ENCODE measurements around the gene OPHN1. TPM values are rescaled to one million over a fixed set of nuclear protein-coding genes. Genes with fewer than 3 reads are reported as not detected.
"Not testable (repeated sequence)": the region's sequence is repeated elsewhere in the genome, so short reads cannot be mapped to it uniquely, and the experiment has no call there.

Gene OPHN1
- polyA plus RNA-seq, 1 donor = 16.6 TPM

GRCh38 chrX:68355629-68355920 is 77.7 kb downstream of the OPHN1 start:
- no peak for DNase-seq

DNA sequence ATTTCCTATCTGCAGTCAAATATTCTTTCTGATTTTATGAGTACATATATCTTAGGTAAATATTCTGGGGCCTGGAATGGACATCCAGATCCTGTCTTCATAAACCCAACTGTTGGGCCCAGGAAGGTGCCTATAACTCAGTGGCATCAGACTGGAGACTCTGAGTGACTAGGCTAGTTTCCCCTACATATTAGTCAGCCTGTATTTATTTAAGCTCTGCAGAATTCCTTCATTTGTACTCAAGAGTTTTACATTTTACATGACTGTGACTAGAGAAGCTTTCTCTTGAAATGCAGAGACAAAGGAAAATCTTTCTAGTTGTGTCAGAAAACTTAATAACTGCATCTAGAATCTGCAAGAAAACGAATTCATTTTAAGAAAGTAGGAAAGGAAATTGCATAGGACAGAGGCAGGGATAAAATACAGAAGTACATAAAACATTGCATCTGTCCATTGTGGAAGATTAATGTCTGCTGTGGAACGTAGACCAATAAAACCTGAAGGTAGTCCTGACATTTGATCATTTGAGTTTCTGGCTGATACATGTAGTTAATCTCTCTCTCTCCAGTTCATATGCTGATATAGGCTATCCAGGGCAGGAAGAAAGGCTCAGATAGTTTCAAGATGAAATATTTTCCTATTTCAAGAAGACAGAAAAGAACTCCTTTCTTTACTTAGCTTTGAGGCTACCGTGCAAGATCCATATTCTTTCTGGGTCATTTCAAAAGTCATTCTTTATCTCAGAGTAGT is 78.2 kb downstream of the OPHN1 start:
- no peak for DNase-seq

- DNase-seq = no peak
Observed at GRCh38 chrX:68345025-68345424, 88.3 kb downstream of the OPHN1 start.

DNA sequence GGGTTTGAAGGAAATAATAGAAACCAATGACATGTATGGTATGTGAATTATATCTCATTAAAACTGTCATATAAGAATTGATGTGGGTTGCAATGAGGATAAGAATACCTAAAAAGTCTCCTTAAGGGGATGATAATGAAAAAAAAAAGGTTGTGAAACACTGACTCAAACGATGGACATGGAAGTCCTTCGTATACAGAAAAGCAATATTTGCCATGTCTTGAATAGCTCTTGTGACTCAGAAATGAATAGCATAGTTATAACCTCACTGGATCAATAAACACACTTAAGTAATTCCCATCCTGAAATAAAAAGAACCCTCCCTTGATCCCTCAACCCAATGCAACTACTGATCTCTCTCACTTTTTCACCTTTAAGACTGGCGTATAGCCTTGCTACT is 89.7 kb downstream of the OPHN1 start:
- DNase-seq = no peak

GRCh38 chrX:68332201-68332731 is 101.0 kb downstream of the OPHN1 start:
- peak; percentile 19 for DNase-seq

GRCh38 chrX:68326841-68327240 is 106.5 kb downstream of the OPHN1 start:
- not testable (repeated sequence) for DNase-seq

DNA sequence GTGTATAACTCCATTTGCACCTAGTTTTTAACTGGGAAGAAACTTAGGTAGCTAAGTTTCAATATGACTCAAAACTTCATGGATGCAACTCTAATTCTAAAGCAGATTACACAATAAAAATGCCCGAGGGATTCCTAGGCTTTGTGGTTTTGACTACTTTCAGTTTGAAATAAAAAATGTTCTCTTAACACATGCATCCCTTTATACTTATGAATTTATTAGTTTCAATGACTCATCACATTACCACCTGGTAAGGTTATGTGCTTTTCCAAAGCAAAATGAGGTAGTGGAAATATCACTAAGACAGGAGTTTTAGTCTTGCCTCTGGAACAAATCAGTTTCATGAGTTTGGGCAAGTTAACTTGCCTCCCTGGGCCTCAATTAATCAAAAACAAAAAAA is 125.5 kb downstream of the OPHN1 start:
- no peak for DNase-seq

GRCh38 chrX:68304602-68305001 is 128.7 kb downstream of the OPHN1 start:
- no peak for DNase-seq

DNA sequence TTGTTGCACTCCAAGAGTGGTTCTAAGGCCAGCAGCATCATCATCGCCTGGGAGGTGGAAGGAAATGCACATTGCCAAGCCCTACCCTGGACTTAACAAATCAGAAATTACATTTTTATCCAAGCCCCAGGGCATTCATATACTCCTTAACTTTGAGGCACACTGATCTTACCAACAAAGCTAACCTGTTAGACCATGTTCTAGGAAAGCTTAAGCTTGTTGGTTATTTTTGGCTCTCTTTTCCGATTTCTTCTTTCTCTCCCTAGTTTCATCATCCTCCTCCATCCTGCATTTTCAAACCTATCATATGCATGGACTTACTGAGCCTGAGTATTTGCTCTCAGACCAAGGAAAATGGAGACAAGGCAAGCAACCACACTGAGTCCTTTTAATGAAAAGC is 133.4 kb downstream of the OPHN1 start:
- DNase-seq = no peak

GRCh38 chrX:68292471-68292870 is 140.8 kb downstream of the OPHN1 start:
- no peak for DNase-seq

DNA sequence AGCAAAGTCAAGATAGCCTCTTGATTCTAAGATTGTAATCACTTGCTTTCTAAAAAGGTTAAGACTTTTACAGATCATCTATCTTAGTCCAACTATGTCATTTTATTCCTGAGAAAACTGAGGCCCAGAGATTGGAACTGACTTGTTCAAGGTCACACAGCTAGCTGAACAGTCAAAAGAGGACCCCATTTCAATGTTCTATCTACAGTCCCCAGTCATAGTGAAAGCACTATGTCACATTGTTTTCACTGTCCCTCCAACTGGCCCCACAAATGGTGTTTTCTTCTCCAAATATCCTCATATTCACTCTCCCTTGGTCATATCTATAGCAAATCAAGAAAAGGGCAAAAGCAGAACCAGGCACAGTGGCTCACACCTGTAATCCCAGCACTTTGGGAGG is 145.2 kb downstream of the OPHN1 start:
- no peak for DNase-seq

DNA sequence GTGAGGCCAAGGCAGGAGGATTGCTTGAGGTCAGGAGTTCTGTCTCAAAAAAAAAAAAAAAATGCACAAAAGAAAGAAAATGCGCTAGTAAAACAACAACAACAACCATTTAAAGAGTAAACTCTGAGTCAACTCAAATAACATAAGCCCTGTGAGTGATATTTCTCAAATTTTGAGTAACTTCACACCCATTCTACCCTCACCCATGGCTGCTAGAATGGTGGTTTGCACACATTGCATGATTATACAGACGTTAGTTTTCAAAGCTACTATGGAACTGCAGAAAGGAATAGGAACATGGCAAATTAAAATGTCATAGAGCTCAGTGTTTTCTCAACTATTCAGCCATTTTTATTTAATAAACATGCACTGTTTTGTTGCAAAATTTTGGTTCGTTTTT is 145.9 kb downstream of the OPHN1 start:
- DNase-seq = no peak

DNA sequence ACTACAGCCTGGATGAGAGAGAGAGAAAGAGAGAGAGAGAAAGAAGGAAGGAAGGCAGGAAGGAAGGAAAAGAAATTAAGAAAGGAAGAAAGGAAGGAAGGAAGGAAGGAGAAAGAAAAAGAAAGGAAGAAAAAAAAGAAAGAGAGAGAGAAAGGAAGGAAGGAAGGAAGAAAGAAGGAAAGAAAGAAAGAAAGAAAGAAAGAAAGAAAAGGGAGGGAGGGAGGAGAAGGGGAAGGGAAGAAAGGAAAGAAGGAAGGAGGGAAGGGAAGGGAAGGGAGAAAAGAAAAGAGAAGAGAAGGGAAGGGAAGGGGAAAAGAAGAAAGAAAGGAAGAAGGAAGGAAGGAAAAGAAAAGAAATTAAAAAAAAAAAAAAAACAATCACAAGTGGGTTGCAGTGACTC is 146.3 kb downstream of the OPHN1 start:
- no peak for DNase-seq

GRCh38 chrX:68286076-68286475 is 147.2 kb downstream of the OPHN1 start:
- no peak for DNase-seq

- DNase-seq = no peak
Observed at GRCh38 chrX:68284281-68284904, 148.9 kb downstream of the OPHN1 start.

DNA sequence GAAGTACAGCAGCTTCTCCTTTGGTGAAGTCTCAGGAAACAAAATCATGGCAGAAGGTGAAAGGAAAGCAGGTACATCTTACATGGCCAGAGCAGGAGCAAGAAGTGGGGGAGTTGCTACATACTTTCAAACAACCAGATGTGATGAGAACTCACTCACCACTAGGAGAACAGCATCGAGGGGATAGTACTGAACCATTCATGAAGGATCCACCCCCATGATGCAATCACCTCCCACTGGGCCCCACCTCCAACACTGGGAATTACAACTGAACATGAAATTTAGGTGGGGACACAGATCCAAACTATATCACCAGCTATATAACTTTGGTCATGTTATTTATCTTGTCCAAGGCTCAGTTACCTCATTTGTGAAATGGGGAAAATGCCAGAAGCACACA is 159.4 kb downstream of the OPHN1 start:
- no peak for DNase-seq

- not testable (repeated sequence) for DNase-seq
Observed at GRCh38 chrX:68264793-68265192, 168.5 kb downstream of the OPHN1 start.

- no peak for DNase-seq
Observed at GRCh38 chrX:68261060-68261672, 172.1 kb downstream of the OPHN1 start.

DNA sequence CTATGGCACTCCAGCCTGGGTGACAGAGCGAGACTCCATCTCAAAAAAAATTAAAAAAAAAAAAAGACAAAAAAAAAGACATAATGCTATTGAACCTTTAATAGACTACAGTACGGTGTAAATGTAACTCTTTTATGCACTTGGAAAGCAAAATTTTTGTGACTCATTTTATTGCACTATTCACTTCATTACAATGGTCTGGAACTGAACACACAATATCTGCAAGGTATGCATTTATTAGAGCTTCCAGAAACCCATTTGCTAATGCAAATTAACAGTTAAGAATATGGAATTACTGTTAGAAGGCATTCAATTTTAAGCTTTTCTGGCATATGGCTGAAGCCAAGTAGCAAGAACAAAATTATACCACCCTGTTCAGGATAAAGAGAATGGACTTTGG is 176.3 kb downstream of the OPHN1 start:
- no peak for DNase-seq

DNA sequence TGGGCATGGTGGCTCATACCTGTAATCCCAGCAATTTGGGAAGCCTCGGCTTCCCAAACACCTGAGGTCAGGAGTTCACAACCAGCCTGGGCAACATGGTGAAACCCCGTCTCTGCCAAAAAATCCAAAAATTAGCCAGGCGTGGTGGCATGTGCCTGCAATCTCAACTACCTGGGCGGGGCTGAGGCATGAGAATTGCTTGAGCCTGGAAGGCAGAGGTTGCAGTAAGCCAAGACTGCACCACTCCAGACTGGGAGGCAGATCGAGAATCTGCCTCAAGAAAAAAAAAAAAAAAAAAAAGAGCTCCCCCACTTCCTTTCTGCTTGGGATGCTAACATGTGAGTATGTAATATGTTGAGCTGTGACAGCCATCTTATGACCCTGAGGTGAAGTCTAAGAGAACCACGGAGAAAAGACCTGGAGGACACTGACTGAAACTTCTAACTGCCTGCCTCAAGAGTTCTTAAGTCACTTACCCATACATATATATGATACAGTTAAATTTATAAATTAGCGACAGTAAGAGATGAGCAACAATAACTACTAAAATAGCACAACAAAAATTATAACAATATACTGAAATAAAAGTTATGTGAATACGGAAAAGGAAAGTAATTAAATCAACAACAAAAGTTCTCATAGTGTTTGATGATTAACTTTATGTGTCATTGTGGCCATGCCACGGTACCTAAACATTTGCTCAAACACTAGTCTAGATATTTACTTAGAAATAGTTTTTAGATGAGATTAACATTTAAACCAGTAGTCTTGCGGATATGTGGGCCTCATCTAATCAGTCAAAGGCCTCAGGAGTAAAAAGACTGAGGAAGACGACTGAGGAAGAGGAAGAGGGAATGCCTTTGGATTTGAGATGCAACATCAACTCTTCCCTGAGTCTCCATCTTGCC is 178.3 kb downstream of the OPHN1 start:
- no peak for DNase-seq

DNA sequence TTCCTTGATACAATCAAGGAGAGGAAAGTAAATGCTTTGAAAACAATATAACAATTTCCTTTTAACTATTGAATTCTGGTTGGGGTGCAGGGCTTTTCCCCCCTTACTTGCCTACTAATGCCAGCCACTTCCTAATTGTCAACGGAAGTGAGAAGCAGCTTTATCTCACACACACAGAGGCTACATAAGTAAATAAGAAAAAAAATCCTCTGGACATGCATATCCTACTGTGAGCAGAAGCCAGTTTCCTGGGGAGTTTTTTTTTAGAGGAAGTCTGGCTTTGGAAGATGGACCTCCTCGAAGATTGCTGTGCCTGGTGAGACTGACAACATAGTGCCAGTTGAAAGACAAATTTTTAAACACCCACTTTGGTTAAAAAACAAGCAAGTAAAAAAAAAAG is 180.6 kb downstream of the OPHN1 start:
- DNase-seq = no peak

- DNase-seq = no peak
Observed at GRCh38 chrX:68249903-68250302, 183.4 kb downstream of the OPHN1 start.

DNA sequence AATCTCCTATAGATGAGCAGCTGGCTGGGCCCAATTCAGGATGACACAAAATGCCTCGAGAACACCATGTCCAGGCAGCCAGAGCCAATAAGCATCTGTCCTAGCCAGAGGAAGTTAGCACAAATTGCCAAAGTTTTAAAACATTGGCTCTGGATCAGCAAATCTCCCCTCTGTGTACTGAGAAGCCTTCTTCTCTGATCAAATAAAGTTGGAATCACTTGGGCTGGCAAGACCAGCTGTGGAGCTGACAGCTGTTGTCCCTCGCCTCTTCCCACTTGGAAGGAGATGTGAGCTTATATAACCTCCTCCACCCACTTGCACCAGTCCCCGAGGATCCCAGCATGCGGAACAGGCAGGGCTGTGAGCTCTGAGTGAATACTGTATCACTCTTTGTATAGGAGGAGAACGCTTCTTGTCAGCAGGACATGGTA is 183.9 kb downstream of the OPHN1 start:
- peak; percentile 53 for DNase-seq
